T-helper 1 cell (primary cell): ENCODE data around the gene FGF14.

Experiments used
- DNase-seq, 5 donors: peaks; one replicate each; pipeline ENCODE4 v3.0.0-alpha.2; 2012 to 2020

Gene FGF14

GRCh38 chr13:101698400-101698799 is 703.4 kb downstream of the FGF14 start:
- no peak for DNase-seq

- no peak for DNase-seq
These were observed 704.1 kb downstream of the FGF14 start for GRCh38 chr13:101697745-101698144.

GRCh38 chr13:101695870-101696516 is 705.9 kb downstream of the FGF14 start:
- no peak for DNase-seq

- no peak for DNase-seq
These were observed 710.4 kb downstream of the FGF14 start for GRCh38 chr13:101691341-101691860.

GRCh38 chr13:101690871-101691270 is 711.0 kb downstream of the FGF14 start:
- DNase-seq: no peak

- no peak for DNase-seq
These were observed 715.8 kb downstream of the FGF14 start for GRCh38 chr13:101686003-101686402.

GRCh38 chr13:101681834-101682233 is 720.0 kb downstream of the FGF14 start:
- DNase-seq: no peak

- no peak for DNase-seq
These were observed 728.3 kb downstream of the FGF14 start for GRCh38 chr13:101673360-101674105.

- no peak for DNase-seq
These were observed 740.0 kb downstream of the FGF14 start for GRCh38 chr13:101661839-101662238.
